WTC11 (cell line): Measurements from ENCODE around the gene PDIA3. TPM values are rescaled to one million over a fixed set of nuclear protein-coding genes. Genes with fewer than 3 reads are reported as not detected.

Experiments used
- ATAC-seq: fragments of 200-7000 bp; cut with Tn5 transposase; 2 replicates; pipeline ENCODE4 v1.10.0; 2021; ENCODE audit warnings: mild to moderate bottlenecking, moderate library complexity
- CTCF ChIA-PET: fragments of 300-600 bp; sonication (Branson Sonifier 250); formaldehyde crosslinking; loops from one replicate; lab custom pipeline; 2021; ENCODE audit warnings: antibody characterized with exemption; lab: Charles Lee
- POLR2A ChIA-PET: fragments of 350-600 bp; sonication (Branson Sonifier 250); formaldehyde crosslinking; loops from one replicate; lab custom pipeline; 2021; ENCODE audit warnings: antibody characterized with exemption; lab: Charles Lee
- DNase-seq: peaks from one replicate; pipeline ENCODE4 v3.0.0; 2021; ENCODE audit warnings: low spot score
- H3K27ac Mint-ChIP-seq: 2 replicates; pipeline ENCODE4 v1.8.0; 2021; ENCODE audit warnings: mixed read lengths
- H3K27me3 Mint-ChIP-seq: 2 replicates; pipeline ENCODE4 v1.8.0; 2021; ENCODE audit warnings: low read depth, mild to moderate bottlenecking, moderate library complexity, mixed read lengths
- H3K36me3 Mint-ChIP-seq: 2 replicates; pipeline ENCODE4 v1.8.0; 2021; ENCODE audit warnings: mixed read lengths
- H3K4me1 Mint-ChIP-seq: 2 replicates; pipeline ENCODE4 v1.8.0; 2022; ENCODE audit warnings: mixed read lengths
- H3K4me3 Mint-ChIP-seq: 2 replicates; pipeline ENCODE4 v1.8.0; 2021; ENCODE audit warnings: mild to moderate bottlenecking, moderate library complexity, mixed read lengths
- H3K9me3 Mint-ChIP-seq: 2 replicates; pipeline ENCODE4 v1.8.0; 2021; ENCODE audit warnings: mixed read lengths
- ARID4B ChIP-seq: sonication (generic); formaldehyde crosslinking; IDR thresholded peaks from 2 replicates; pipeline ENCODE4 v1.8.0; 2023; ENCODE audit warnings: missing genetic modification reagents, mild to moderate bottlenecking, borderline replicate concordance
- CBFB ChIP-seq: sonication (generic); formaldehyde crosslinking; IDR thresholded peaks from 2 replicates; pipeline ENCODE4 v1.8.1; 2022; ENCODE audit warnings: mild to moderate bottlenecking, low read depth, missing genetic modification reagents
- CREM ChIP-seq: sonication (generic); formaldehyde crosslinking; IDR thresholded peaks from 2 replicates; pipeline ENCODE4 v1.8.1; 2022; ENCODE audit warnings: mild to moderate bottlenecking, missing genetic modification reagents, moderate library complexity
- ETV6 ChIP-seq: sonication (generic); formaldehyde crosslinking; IDR thresholded peaks from 2 replicates; pipeline ENCODE4 v1.8.1; 2022; ENCODE audit warnings: mild to moderate bottlenecking, missing genetic modification reagents
- FOXK1 ChIP-seq: sonication (generic); formaldehyde crosslinking; IDR thresholded peaks from 2 replicates; pipeline ENCODE4 v1.8.0; 2022; ENCODE audit warnings: mild to moderate bottlenecking, moderate library complexity, missing genetic modification reagents
- GTF2I ChIP-seq: fragments of 250-450 bp; sonication (Bioruptor Pico); conservative IDR thresholded peaks from 2 replicates; pipeline ENCODE4 v1.4.0; 2021; ENCODE audit warnings: mild to moderate bottlenecking
- IRF1 ChIP-seq: sonication (generic); formaldehyde crosslinking; IDR thresholded peaks from 2 replicates; pipeline ENCODE4 v1.8.0; 2023; ENCODE audit warnings: missing genetic modification reagents
- IRF2 ChIP-seq: sonication (generic); formaldehyde crosslinking; IDR thresholded peaks from 2 replicates; pipeline ENCODE4 v1.8.0; 2022; ENCODE audit warnings: low read depth, missing genetic modification reagents, borderline replicate concordance
- JUN ChIP-seq: sonication (generic); formaldehyde crosslinking; IDR thresholded peaks from 2 replicates; pipeline ENCODE4 v1.8.0; 2023; ENCODE audit warnings: mild to moderate bottlenecking, missing genetic modification reagents
- KAT7 ChIP-seq: sonication (generic); formaldehyde crosslinking; IDR thresholded peaks from 2 replicates; pipeline ENCODE4 v1.8.1; 2023; ENCODE audit warnings: missing genetic modification reagents, mild to moderate bottlenecking, borderline replicate concordance
- MLX ChIP-seq: sonication (generic); formaldehyde crosslinking; IDR thresholded peaks from 2 replicates; pipeline ENCODE4 v1.8.1; 2023; ENCODE audit warnings: mild to moderate bottlenecking, missing genetic modification reagents, moderate library complexity
- NFE2L1 ChIP-seq: sonication (generic); formaldehyde crosslinking; IDR thresholded peaks from 2 replicates; pipeline ENCODE4 v1.8.1; 2023; ENCODE audit warnings: missing genetic modification reagents
- SMAD3 ChIP-seq: sonication (generic); formaldehyde crosslinking; IDR thresholded peaks from 2 replicates; pipeline ENCODE4 v1.8.0; 2022; ENCODE audit warnings: missing genetic modification reagents, mild to moderate bottlenecking, borderline replicate concordance
- SP1 ChIP-seq: sonication (generic); formaldehyde crosslinking; conservative IDR thresholded peaks from 2 replicates; pipeline ENCODE4 v1.8.1; 2022; ENCODE audit warnings: missing genetic modification reagents
- TCF7 ChIP-seq: sonication (generic); formaldehyde crosslinking; IDR thresholded peaks from 2 replicates; pipeline ENCODE4 v1.8.0; 2022; ENCODE audit warnings: mild to moderate bottlenecking, low read depth, missing genetic modification reagents, moderate library complexity
- TEAD1 ChIP-seq: sonication (generic); formaldehyde crosslinking; IDR thresholded peaks from 2 replicates; pipeline ENCODE4 v1.8.0; 2022; ENCODE audit warnings: mild to moderate bottlenecking, missing genetic modification reagents
- TEAD4 ChIP-seq: sonication (generic); formaldehyde crosslinking; IDR thresholded peaks from 2 replicates; pipeline ENCODE4 v1.8.0; 2022; ENCODE audit warnings: mild to moderate bottlenecking, missing genetic modification reagents
- USF1 ChIP-seq: sonication (generic); formaldehyde crosslinking; IDR thresholded peaks from 2 replicates; pipeline ENCODE4 v1.8.0; 2022; ENCODE audit warnings: mild to moderate bottlenecking, missing genetic modification reagents
- ZNF263 ChIP-seq: sonication (generic); formaldehyde crosslinking; IDR thresholded peaks from 2 replicates; pipeline ENCODE4 v1.8.1; 2022; ENCODE audit warnings: low read depth, mild to moderate bottlenecking, moderate library complexity, missing genetic modification reagents
- ZNF532 ChIP-seq: fragments of 250-450 bp; sonication (Bioruptor Pico); IDR thresholded peaks from 2 replicates; pipeline ENCODE4 v1.9.0; 2021; ENCODE audit warnings: mild to moderate bottlenecking, borderline replicate concordance
- ZSCAN18 ChIP-seq: fragments of 250-450 bp; sonication (Bioruptor Pico); IDR thresholded peaks from 2 replicates; pipeline ENCODE4 v2.1.2; 2022; ENCODE audit warnings: mild to moderate bottlenecking, moderate library complexity
- total RNA-seq: library from RNA; stranded (reverse); gene quantifications from 3 replicates; pipeline ENCODE4 v1.2.3, GENCODE V29; 2021

Gene PDIA3
- total RNA-seq, 1 experiment from 2014 or later: 630 TPM

- TF ChIP-seq KAT7 (CRISPR knock-in tag) (peak; percentile 59; the same call in 1 of the 2 replicates), IRF2 (CRISPR knock-in tag) (no peak), ARID4B (peak; percentile 76; the same call in 1 of the 2 replicates), CREM (CRISPR knock-in tag) (no peak), JUN (CRISPR knock-in tag) (no peak), SP1 (peak; percentile 26; the same call in 1 of the 2 replicates)
- TF ChIP-seq, all 79 proteins: peak for 5
Measured at GRCh38 chr15:43776718-43777266, 30.6 kb downstream of the PDIA3 start, which contains the start of gene ELL3 (continued).

- POLR2A ChIA-PET: interaction anchor here (1.9 to 2.2 kb wide), 4 partner anchors 16 to 23 kb away, joined by 6 to 12 read pairs (median 7); partner anchors contain the start of genes HYPK and SERINC4
- Mint-ChIP-seq H3K4me3 (peak overlapping the region; percentile 84), H3K27ac (peak overlapping the region; percentile 74; the same call in 1 of the 2 replicates), H3K27me3 (no peaks in the 10 kb centered on the region; the same call in 1 of the 2 replicates), H3K9me3 (peaks cover 5% of the 10 kb centered on the region; the same call in 1 of the 2 replicates), H3K36me3 (peaks cover 12% of the 10 kb centered on the region), H3K4me1 (peaks cover 13% of the 10 kb centered on the region)
- ATAC-seq (peak; percentile 42), DNase-seq (peak; percentile 82)
- CTCF ChIA-PET: interaction anchor here (0.6 to 3.9 kb wide), 18 partner anchors 9 to 839 kb away, joined by 3 to 75 read pairs (median 5); partner anchors contain the start of genes HYPK, MFAP1, SERF2 and SERINC4
- TF ChIP-seq ZSCAN18 (CRISPR knock-in tag) (no peak), MLX (no peak), TCF7 (no peak), ZNF263 (CRISPR knock-in tag) (no peak), NFE2L1 (CRISPR knock-in tag) (no peak; the same call in 1 of the 2 replicates), SMAD3 (CRISPR knock-in tag) (0 out of 2 replicates have a peak, but pooled peaks have one; percentile 19), ZNF532 (CRISPR knock-in tag) (no peak), USF1 (peak; percentile 31; the same call in 1 of the 2 replicates), CBFB (no peak), TEAD4 (CRISPR knock-in tag) (no peak), IRF1 (CRISPR knock-in tag) (no peak), ETV6 (CRISPR knock-in tag) (peak; percentile 51; the same call in 1 of the 2 replicates), FOXK1 (peak; percentile 46; the same call in 1 of the 2 replicates), TEAD1 (CRISPR knock-in tag) (0 out of 2 replicates have a peak, but pooled peaks have one; percentile 27), GTF2I (no peak)
Measured at GRCh38 chr15:43777267-43777914, 31.2 kb downstream of the PDIA3 start.
